Activated CD4-positive, alpha-beta T cell treated with anti-CD3 and anti-CD28 coated beads for 4 hours (primary cell): ENCODE measurements around the gene RNF13.

Source experiments
- DNase-seq, 2 donors: peaks; one replicate each; pipeline ENCODE4 v3.0.0-alpha.2; 2020

RNF13 gene

GRCh38 chr3:149812606-149813366 lies at the start of gene RNF13:
Gene RNF13 (plus strand): TSS chr3:149813215. CDS start chr3:149846027, 32,812 bp downstream.
- peak; percentile 91 to 93 for DNase-seq

GRCh38 chr3:149763565-149764195 lies 49.3 kb upstream of the RNF13 start:
- DNase-seq = no peak

- DNase-seq = no peak
These were observed 48.7 kb upstream of the RNF13 start for GRCh38 chr3:149764302-149764701.

GRCh38 chr3:149765762-149766334 lies 47.2 kb upstream of the RNF13 start:
- no peak for DNase-seq

- DNase-seq = no peak
These were observed 45.3 kb upstream of the RNF13 start for GRCh38 chr3:149767720-149768119.

- no peak for DNase-seq
These were observed 44.3 kb upstream of the RNF13 start for GRCh38 chr3:149768704-149769103.

- no peak for DNase-seq
These were observed 42.8 kb upstream of the RNF13 start for GRCh38 chr3:149770246-149770645.

GRCh38 chr3:149771652-149772271 lies 41.3 kb upstream of the RNF13 start:
- peak; percentile 20 to 36 for DNase-seq

GRCh38 chr3:149772861-149773260 lies 40.2 kb upstream of the RNF13 start:
- DNase-seq = no peak

- DNase-seq = no peak
These were observed 36.8 kb upstream of the RNF13 start for GRCh38 chr3:149776170-149776569.

GRCh38 chr3:149777414-149778214 lies 35.4 kb upstream of the RNF13 start:
- DNase-seq = no peak

- no peak for DNase-seq
These were observed 31.8 kb upstream of the RNF13 start for GRCh38 chr3:149781211-149781610.

GRCh38 chr3:149781741-149782140 lies 31.3 kb upstream of the RNF13 start:
- DNase-seq = no peak

- no peak for DNase-seq
These were observed 29.4 kb upstream of the RNF13 start for GRCh38 chr3:149783576-149783975.

GRCh38 chr3:149784064-149784704 lies 28.8 kb upstream of the RNF13 start:
- DNase-seq = no peak

- DNase-seq = no peak
These were observed 22.7 kb upstream of the RNF13 start for GRCh38 chr3:149790268-149790667.

GRCh38 chr3:149790698-149791097 lies 22.3 kb upstream of the RNF13 start:
- DNase-seq = no peak

GRCh38 chr3:149792452-149793270 lies 20.4 kb upstream of the RNF13 start, which contains the start of gene ANKUB1:
Gene ANKUB1 (minus strand): TSS chr3:149792554. CDS start chr3:149792366, 188 bp downstream.
- no peak for DNase-seq

- no peak for DNase-seq
These were observed 17.0 kb upstream of the RNF13 start for GRCh38 chr3:149796026-149796425.

GRCh38 chr3:149800693-149801092 lies 12.3 kb upstream of the RNF13 start:
- DNase-seq = no peak

- DNase-seq = no peak
These were observed 11.8 kb upstream of the RNF13 start for GRCh38 chr3:149801195-149801594.
